ENCODE measurements around the gene CIDEB. TPM values are rescaled to one million over a fixed set of nuclear protein-coding genes. Genes with fewer than 3 reads are reported as not detected.
A peak's percentile ranks its signal among the peaks of the same experiment; 100 is the strongest.

CIDEB gene
- total and polyA plus RNA-seq, 2 of the 4 experiments (the other 2 are of a cell fraction) = under 0.01 to 0.19 TPM

DNA sequence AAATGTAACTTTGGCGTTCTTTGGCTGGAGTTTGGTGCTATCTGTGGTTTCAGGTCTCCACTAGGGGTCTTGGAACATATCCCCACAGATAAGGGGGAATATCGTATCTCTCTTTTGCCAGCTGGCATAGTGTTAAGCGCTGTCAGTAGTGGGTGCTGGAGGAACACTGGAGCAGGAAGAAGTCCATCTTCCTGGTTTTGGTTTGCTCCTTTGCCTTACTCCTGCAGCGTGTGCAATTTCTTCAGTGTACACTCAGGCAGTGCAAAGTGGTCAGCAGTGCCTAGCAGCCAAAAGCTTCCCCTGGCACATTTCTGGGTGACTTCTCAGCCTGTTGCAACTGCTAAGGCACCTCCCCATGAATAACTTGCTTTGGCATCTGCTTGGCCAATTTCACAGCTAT is 43.7 kb upstream of the CIDEB start:
- no peaks in the 10 kb centered on the region for H3K9me3 ChIP-seq (ENCODE audit: control insufficient read depth, insufficient read depth, low read length)
- intact Hi-C loops (cut with micrococcal nuclease) = no loop called here
- H2BK5ac ChIP-seq (ENCODE audit: low read depth, low read length, poor library complexity, severe bottlenecking) = no peak overlapping the region
- DNase-seq (peak; percentile 43), ATAC-seq (ENCODE audit: low read depth) (peak; percentile 83)
- H4K5ac ChIP-seq (ENCODE audit: low read depth, low read length) = no peak overlapping the region
- no peak overlapping the region for H2BK20ac ChIP-seq (ENCODE audit: low read depth, low read length)
- TF ChIP-seq, protein P1, sequence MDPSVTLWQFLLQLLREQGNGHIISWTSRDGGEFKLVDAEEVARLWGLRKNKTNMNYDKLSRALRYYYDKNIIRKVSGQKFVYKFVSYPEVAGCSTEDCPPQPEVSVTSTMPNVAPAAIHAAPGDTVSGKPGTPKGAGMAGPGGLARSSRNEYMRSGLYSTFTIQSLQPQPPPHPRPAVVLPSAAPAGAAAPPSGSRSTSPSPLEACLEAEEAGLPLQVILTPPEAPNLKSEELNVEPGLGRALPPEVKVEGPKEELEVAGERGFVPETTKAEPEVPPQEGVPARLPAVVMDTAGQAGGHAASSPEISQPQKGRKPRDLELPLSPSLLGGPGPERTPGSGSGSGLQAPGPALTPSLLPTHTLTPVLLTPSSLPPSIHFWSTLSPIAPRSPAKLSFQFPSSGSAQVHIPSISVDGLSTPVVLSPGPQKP (IDR thresholded peaks at IDR 0.05; ENCODE audit: borderline replicate concordance, low read depth, low read length) = no peak
- TF ChIP-seq BHLHE40 (IDR thresholded peaks at IDR 0.05; ENCODE audit: low read depth, low read length) = no peak
- peak; percentile 33; the same call in 1 of the 2 replicates for TF ChIP-seq MAFK (IDR thresholded peaks at IDR 0.05; ENCODE audit: low read depth, low read length)
- no peak overlapping the region; the same call in 1 of the 2 replicates for H4K91ac ChIP-seq (ENCODE audit: insufficient read depth, low read depth, low read length)
- no peak overlapping the region for H3K9ac ChIP-seq (ENCODE audit: low read depth, low read length)
- H3K79me1 ChIP-seq (ENCODE audit: low read depth in 1 of 2, low read length in 2 of 2) = no peaks in the 10 kb centered on the region
- H4K8ac ChIP-seq (ENCODE audit: low read depth in 2 of 2, low read length in 2 of 2) = no peak overlapping the region
- H3K4me1 ChIP-seq (ENCODE audit: control insufficient read depth, insufficient read depth, low read length) = peaks cover 9% of the 10 kb centered on the region
- H3K18ac ChIP-seq (ENCODE audit: low read depth, low read length) = no peak overlapping the region
- no peak overlapping the region for H3K56ac ChIP-seq (ENCODE audit: extremely low read depth, insufficient read depth, low read length)
- H4K20me1 ChIP-seq (ENCODE audit: insufficient read depth, low read length) = no peaks in the 10 kb centered on the region
- peak overlapping the region; percentile 59 for H2AFZ ChIP-seq (replicated peaks; ENCODE audit: low read length, poor library complexity)
- ChIA-PET POLR2A (ENCODE audit: unreplicated experiment) (no interaction called here), CTCF (interaction anchor here (2.1 to 2.4 kb wide), 2 partner anchors 19 to 80 kb away, joined by 9 to 11 read pairs; no protein-coding TSS in a partner anchor)
- dilution Hi-C loops (cut with HindIII; ENCODE audit: low sequenced_read_pairs, unreplicated experiment) = no loop called here
- peaks cover 3% of the 10 kb centered on the region; the same call in 1 of the 2 replicates for H3K9me1 ChIP-seq (ENCODE audit: insufficient read depth, low read length)
- H2BK120ac ChIP-seq (ENCODE audit: low read depth, low read length) = no peak overlapping the region
- H3K4me3 ChIP-seq (ENCODE audit: insufficient read depth, low read depth, low read length) = no peak overlapping the region
- no TSS peak for BruUV-seq (replicated peaks)
- no peak overlapping the region for H2AK5ac ChIP-seq (ENCODE audit: low read depth, low read length)
- in situ Hi-C loops (cut with MboI; ENCODE audit: low sequenced_read_pairs) = no loop called here
- no peak overlapping the region for H3K14ac ChIP-seq (replicated peaks; ENCODE audit: low read depth, low read length)
- no peaks in the 10 kb centered on the region for H3K36me3 ChIP-seq (ENCODE audit: control insufficient read depth, insufficient read depth, low read length)
- no peak overlapping the region for H2BK15ac ChIP-seq (ENCODE audit: low read depth, low read length)
- no peak overlapping the region for H3K27ac ChIP-seq (ENCODE audit: insufficient read depth, low read length)
- peak overlapping the region; percentile 19; the same call in 1 of the 2 replicates for H3K4me2 ChIP-seq (ENCODE audit: low read depth, low read length)
- H3K4ac ChIP-seq (ENCODE audit: low read depth, low read length) = no peak overlapping the region
- H3K23ac ChIP-seq (ENCODE audit: low read depth, low read length) = 0 out of 2 replicates have a peak overlapping the region, but pooled peaks have one; percentile 47
- no peak overlapping the region for H2AK9ac ChIP-seq (replicated peaks; ENCODE audit: low read depth, low read length, poor library complexity)
- 0% methylated on average over 1 of the region's 4 CpGs; no CpG with 5 or more reads in 1 of the 2 experiments for WGBS, 2 experiments (ENCODE audit: extremely low coverage in 2 of 2, insufficient read length in 1 of 2)
- peaks cover 24% of the 10 kb centered on the region for H3K27me3 ChIP-seq (ENCODE audit: control insufficient read depth, insufficient read depth, low read length)
